ENCODE results near the gene ICE2. TPM values are rescaled to one million over a fixed set of nuclear protein-coding genes. Genes with fewer than 3 reads are reported as not detected.

Gene ICE2
- total and polyA plus RNA-seq, 12 donors: 6.3 to 33.4 (median 26.7) TPM

DNA sequence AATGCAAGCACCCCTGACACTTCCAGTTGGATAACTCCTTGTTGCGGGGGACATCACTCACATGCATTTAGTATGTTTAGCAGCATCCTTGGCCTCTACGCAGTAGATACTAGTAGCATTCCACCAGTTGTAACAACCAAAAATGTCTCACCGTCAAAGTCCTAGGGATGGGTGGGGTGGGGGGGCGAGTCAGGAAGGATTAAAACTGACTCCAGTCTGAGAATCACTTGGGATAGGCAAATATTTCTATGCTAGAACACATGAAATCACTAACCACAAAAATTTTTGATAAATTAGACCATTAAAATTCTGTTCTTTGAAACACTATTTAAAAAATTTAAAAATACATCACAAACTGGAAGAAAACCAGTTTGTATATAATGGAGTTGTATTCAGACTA, 18.0 kb downstream of the ICE2 start:
- TF ChIP-seq, protein P1, sequence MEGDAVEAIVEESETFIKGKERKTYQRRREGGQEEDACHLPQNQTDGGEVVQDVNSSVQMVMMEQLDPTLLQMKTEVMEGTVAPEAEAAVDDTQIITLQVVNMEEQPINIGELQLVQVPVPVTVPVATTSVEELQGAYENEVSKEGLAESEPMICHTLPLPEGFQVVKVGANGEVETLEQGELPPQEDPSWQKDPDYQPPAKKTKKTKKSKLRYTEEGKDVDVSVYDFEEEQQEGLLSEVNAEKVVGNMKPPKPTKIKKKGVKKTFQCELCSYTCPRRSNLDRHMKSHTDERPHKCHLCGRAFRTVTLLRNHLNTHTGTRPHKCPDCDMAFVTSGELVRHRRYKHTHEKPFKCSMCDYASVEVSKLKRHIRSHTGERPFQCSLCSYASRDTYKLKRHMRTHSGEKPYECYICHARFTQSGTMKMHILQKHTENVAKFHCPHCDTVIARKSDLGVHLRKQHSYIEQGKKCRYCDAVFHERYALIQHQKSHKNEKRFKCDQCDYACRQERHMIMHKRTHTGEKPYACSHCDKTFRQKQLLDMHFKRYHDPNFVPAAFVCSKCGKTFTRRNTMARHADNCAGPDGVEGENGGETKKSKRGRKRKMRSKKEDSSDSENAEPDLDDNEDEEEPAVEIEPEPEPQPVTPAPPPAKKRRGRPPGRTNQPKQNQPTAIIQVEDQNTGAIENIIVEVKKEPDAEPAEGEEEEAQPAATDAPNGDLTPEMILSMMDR (IDR thresholded peaks at IDR 0.05): no peak
- Histone ChIP-seq H3K27me3 (no peaks in the 10 kb centered on the region), H3K4me1 (no peaks in the 10 kb centered on the region), H3K27ac (no peak overlapping the region), H3K9me3 (no peaks in the 10 kb centered on the region), H3K36me3 (peaks cover 0 to 82% (median 6%) of the 10 kb centered on the region in 9 donors), H3K4me3 (no peak overlapping the region)
- intact Hi-C loops (cut with DNase I): no loop called here
- 96 to 98% methylated on average over 4 of the region's 4 CpGs for WGBS, 2 donors
- ATAC-seq (no peak), DNase-seq (no peak)

DNA sequence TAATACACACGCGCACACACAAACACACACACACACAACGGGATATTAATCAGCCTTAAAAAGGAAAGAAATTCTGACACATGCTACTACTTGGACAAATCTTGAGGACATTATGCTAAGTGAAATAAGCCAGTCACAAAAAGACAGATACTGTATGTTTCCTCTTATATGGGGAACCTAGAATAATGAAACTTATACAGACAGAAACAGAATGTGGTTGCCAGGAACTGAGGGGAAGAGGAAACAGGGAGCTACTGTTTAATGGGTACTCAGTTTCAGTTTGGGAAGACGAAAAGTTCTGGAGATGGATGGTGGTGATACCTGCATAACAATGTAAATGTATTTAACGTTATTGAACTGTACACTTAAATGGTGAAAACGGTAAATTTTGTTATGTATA, 20.2 kb downstream of the ICE2 start:
- Histone ChIP-seq H3K27ac (peak overlapping the region in 1 of 10 donors; percentile 29), H3K36me3 (peaks cover 0 to 82% (median 11%) of the 10 kb centered on the region in 9 donors)
- ATAC-seq: no peak

DNA sequence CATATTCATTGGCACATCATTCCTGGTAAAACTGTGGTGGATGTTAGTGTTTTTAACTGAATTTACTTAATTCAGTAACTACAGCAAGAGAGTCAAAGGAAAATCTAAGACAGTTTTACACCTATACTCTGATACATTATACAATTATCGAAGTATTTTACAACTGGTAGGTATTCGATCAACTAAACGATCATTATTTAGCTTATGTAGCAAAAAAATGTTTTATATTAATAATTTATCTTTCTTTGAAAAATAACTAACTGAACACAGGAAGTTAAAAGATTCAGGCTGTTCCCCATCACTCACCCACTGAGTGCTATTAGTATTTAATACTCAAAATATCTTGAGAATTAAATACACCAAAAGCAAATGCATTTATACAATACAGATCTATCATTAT, 21.0 kb downstream of the ICE2 start:
- no peak for ATAC-seq
- Histone ChIP-seq H3K4me3 (no peak overlapping the region), H3K4me1 (no peaks in the 10 kb centered on the region), H3K9me3 (no peaks in the 10 kb centered on the region), H3K36me3 (peaks cover 0 to 82% (median 15%) of the 10 kb centered on the region in 9 donors), H3K27me3 (no peaks in the 10 kb centered on the region), H3K27ac (no peak overlapping the region)
- intact Hi-C loops (cut with DNase I): no loop called here
- no peak for DNase-seq
- TF ChIP-seq, protein P1 (IDR thresholded peaks at IDR 0.05): no peak
- 95 to 96% methylated on average over 3 of the region's 3 CpGs for WGBS, 2 donors

More for the DNA sequence above, 20.2 kb downstream of the ICE2 start:
- 86 to 90% methylated on average over 6 of the region's 6 CpGs for WGBS, 2 donors
- intact Hi-C loops (cut with DNase I): no loop called here
- no peak for DNase-seq
- Histone ChIP-seq H3K27me3 (no peaks in the 10 kb centered on the region), H3K9me3 (no peaks in the 10 kb centered on the region), H3K4me3 (no peak overlapping the region), H3K4me1 (no peaks in the 10 kb centered on the region)
- TF ChIP-seq, protein P1 (IDR thresholded peaks at IDR 0.05): no peak

DNA sequence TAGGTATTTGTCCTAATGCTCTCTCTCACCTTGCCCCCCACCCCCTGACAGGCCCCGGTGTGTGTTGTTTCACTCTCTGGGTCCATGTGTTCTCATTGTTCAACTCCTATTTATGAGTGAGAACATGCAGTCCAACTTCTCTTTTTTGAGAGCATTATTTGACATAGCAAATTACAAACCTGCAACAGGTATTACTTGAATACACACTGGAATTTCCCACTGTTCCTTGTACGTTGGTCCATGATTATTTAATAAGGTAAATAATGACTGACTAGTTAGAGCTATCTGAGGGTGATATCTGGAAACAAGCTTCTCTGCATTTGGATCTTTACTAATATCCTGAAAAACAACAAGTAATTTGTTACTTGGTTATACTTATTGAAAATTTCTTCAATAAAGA, 24.1 kb downstream of the ICE2 start:
- Histone ChIP-seq H3K27me3 (no peaks in the 10 kb centered on the region), H3K4me1 (no peaks in the 10 kb centered on the region)
- WGBS, 2 donors: 92 to 94% methylated on average over 2 of the region's 2 CpGs

More for the DNA sequence above, 24.1 kb downstream of the ICE2 start:
- intact Hi-C loops (cut with DNase I): no loop called here
- ATAC-seq: no peak
- no peaks in the 10 kb centered on the region for H3K9me3 ChIP-seq
- no peak for DNase-seq
- TF ChIP-seq, protein P1 (IDR thresholded peaks at IDR 0.05): no peak
- no peak overlapping the region for H3K4me3 ChIP-seq
- H3K27ac ChIP-seq: no peak overlapping the region
- peaks cover 0 to 85% (median 24%) of the 10 kb centered on the region in 9 donors for H3K36me3 ChIP-seq

All from heart right ventricle (tissue), 16 donors.